GM19463 (cell line): ENCODE data around the gene ALDH3B2.

Source experiments
- ATAC-seq: cut with Tn5 transposase; IDR thresholded peaks from one replicate; pipeline ENCODE4 v1.9.1; 2021; ENCODE audit warnings: mild to moderate bottlenecking, moderate library complexity; ENCODE audit not compliant: unreplicated experiment

ALDH3B2 gene

DNA sequence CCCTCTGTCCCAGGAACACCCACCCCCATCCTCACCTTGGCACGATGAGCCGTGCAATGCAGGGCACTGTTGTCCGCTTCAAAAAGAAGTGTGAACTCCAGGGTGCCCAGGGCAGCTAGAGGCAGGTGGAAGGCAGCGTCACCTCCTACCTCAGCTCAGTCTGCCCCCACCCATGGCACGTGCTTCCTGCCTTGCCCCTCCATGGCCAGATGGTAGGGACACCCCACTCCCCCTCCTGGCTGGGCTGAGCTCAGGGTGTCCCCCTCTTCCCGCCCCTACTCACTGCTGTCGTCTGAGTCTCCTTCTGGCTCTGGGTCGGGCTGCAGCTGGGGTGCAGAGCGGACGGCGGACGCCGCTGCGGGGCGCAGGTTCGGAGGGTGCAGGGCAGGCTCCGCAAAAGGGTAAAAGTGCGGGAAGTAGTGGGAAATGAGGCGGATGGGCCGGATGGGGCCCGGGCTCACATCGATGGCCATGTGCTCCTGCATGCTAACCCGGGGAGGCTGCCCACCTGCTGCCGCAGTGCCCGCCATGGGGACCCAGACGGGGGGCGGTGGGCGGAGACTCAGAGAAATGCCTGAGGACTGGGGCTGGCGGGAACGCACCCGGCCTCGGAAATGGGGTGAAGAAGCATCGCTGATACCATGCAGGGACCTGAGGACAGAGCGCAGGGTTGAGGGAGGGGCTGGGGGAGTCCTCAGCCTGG lies 58.5 kb downstream of the ALDH3B2 start:
- no peak for ATAC-seq

DNA sequence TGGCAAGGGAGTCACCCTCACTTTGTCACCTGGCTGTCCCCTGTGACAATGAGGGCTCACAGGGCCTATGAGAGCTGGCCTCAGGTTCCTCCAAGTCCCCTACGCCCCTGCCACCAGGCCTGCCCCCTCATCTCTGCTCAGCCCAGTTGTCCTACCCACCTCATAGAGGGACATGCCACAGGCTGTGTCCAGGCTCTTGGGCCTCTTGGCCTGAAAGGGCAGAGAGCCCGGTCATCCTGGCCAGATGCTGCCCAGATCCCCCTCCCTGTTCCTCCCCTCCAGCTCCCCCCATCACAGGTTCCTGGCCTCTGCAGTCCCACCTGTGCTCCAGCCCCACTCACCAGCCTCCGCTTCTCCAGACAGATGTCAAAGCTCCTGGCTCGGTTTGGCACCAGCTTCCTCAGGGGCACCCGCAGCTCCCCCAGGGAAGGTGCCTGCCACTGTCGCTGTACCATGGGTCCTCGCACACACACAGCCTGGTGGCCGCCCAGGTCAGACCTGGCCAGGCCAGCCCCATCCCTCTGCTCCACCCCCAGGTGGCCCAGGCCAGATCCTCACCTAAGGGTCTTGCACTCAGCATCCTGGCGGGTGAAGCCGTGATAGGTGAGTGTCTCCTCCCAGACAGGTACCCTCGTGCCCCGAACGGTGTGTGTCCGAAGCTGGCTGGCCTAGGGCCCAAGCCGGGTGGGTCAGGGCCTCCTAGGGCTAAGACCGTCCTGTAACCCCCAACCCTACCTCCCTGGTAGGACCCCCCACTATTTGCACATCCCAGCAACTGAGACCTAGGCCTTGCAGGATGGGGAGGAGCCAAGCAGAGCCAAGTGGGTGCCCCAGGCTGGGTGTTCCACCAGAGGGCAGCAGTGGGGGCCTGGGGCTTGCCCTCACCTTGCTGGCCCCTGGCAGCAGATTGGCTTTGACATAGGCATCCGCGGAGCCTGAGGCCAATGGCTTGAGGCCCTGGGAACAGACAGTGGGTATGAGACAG lies 59.4 kb downstream of the ALDH3B2 start:
- no peak for ATAC-seq

DNA sequence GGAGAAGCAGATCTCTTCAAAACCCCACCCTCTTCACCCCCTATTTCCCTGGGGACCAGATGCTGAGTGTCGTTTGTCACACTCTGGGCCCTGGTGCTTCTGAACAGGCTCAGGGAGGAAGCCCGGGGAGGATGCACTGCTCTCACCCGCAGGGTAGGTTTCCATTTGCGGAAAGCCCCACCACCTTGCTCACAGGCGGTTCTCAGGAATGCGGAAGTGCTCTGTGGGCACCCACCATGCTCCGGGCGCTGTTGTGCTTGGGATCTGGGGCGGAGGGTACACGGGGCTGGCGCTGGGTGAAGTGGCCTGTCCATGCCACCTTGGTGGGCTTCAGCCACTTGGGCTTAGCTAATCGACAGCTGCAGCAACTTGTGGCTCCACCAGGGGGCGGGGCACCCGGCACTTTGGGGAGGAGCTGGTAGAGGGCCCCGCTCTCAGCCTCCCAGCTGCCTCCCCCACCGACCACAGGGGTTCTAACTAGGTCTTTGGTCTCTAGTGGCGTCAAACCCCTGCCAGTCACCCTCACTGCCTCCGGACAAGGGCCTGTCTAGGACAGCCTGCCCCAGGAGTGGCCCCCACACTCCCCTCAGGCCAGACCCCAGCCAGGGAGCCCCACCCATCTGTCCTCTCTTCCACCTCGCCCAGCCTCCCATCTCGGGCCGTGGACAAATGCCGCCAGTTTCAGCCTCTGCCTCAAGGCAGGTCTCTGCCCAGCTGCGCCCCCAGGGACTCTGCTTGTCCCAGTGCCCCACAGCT lies 60.3 kb downstream of the ALDH3B2 start:
- peak; percentile 85 for ATAC-seq

DNA sequence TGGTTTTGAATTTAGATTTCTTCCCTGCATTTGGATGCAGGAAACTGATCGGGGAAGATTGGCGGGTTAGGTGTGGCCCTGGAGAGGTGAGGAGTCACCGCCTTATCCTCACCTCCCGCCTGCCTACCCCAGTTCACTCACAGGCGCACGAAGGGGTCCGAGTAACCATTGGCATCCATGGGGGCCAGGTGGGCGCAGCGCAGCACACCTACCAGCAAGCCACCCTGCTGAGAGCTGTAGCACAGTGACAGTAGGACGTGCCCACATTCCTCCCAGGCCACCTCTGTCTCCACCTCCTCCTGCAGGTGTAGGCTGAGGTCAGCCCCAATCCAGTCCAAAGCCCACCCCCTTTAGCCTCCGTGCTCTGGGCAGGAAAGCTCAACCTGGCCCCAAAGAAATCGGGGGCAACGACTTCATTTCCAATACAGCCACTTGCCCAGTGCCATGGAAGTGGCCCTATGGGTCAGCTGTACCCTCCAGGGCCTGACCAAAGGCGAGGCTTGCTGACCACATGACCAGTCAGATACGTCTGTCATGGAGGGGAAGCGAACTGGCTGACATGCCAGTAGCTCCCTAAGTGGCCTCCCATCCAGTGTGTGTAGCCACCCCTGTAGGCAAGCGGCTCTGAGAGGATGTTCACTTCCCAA lies 61.0 kb downstream of the ALDH3B2 start:
- ATAC-seq, result no peak

DNA sequence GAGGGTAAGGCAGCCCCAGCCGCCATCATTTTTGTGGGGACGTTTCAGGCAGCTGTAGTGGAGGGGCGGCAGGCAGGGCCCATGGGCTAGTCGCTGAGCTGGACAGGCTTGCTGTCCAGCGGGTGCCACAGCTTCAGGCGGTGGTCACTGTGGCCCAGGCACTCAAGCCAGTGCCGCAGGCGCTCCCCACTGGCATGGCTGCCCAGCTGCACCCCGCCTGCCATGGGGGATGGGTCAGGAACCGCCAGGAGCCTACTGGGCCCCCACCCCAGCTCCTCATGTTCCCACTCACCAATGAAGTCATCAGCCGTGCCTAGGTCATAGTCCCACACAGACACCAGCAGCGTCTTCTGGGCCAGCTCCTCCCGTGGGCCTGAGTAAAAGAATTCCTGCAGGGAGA lies 61.7 kb downstream of the ALDH3B2 start:
- no peak for ATAC-seq
